GM12878 (cell line): ENCODE data around the gene TOM1L2. TPM values are rescaled to one million over a fixed set of nuclear protein-coding genes. Genes with fewer than 3 reads are reported as not detected.
A peak's percentile ranks its signal among the peaks of the same experiment; 100 is the strongest.

ENCODE experiments used
- ATAC-seq: fragments of 200-7000 bp; cut with Tn5 transposase; 3 replicates; pipeline ENCODE4 v1.9.1; 2020; ENCODE audit warnings: mild to moderate bottlenecking, moderate library complexity
- BruUV-seq: library from RNA; stranded (reverse); fragments of 400-500 nt; replicated peaks from 2 replicates; lab custom pipeline; 2021; lab: Mats Ljungman, UMichigan
- CTCF ChIA-PET: fragments of 300-600 bp; sonication (Branson Sonifier 250); formaldehyde crosslinking; extraction: SDS; loops from one replicate; lab custom pipeline; 2021; ENCODE audit warnings: inconsistent platforms; lab: Yijun Ruan, JAX
- POLR2A ChIA-PET: fragments of 350-600 bp; formaldehyde crosslinking; extraction: SDS; loops from one replicate; lab custom pipeline; 2021; ENCODE audit warnings: inconsistent platforms; lab: Charles Lee
- RAD21 ChIA-PET: fragments of 300-600 bp; sonication (Branson Sonifier 250); formaldehyde crosslinking; loops from one replicate; lab custom pipeline; 2023; ENCODE audit warnings: antibody characterized with exemption; ENCODE audit not compliant: unreplicated experiment; lab: Charles Lee
- SMC1A ChIA-PET: fragments of 300-600 bp; sonication (Branson Sonifier 250); formaldehyde crosslinking; loops from one replicate; lab custom pipeline; 2023; ENCODE audit not compliant: unreplicated experiment, uncharacterized antibody; lab: Charles Lee
- DNase-seq: peaks from one replicate; pipeline ENCODE4 v3.0.0-alpha.2; 2011; ENCODE audit warnings: low read depth, low spot score
- FAIRE-seq: peaks from 3 replicates; lab custom pipeline; 2011; peaks lifted over from hg19 to GRCh38; lab: Jason Lieb, UNC
- H2AFZ ChIP-seq: 2 replicates; pipeline ENCODE4 v1.6.0; 2011; ENCODE audit warnings: low read depth, low read length, control low read depth; ENCODE audit not compliant: control insufficient read depth
- H3K27ac ChIP-seq: 2 replicates; pipeline ENCODE4 v1.5.1; 2011; ENCODE audit warnings: control low read depth; ENCODE audit not compliant: control insufficient read depth, insufficient read depth
- H3K27me3 ChIP-seq, 2 experiments: replicated peaks in 1 of 2; 2 replicates each; pipeline versions ENCODE4 v1.6.0 to v1.6.1; 2011; ENCODE audit warnings: low read length in 1 of 2; ENCODE audit not compliant: control insufficient read depth in 2 of 2, insufficient read depth in 2 of 2
- H3K36me3 ChIP-seq, 2 experiments: 2 replicates each; pipeline ENCODE4 v1.5.1; 2011; ENCODE audit warnings: low read length in 1 of 2; ENCODE audit not compliant: control insufficient read depth in 2 of 2, insufficient read depth in 2 of 2
- H3K4me1 ChIP-seq: 2 replicates; pipeline ENCODE4 v1.6.1; 2011; ENCODE audit warnings: mild to moderate bottlenecking, low read length, moderate library complexity, mixed read lengths; ENCODE audit not compliant: control insufficient read depth, insufficient read depth
- H3K4me2 ChIP-seq: 2 replicates; pipeline ENCODE4 v1.6.0; 2011; ENCODE audit warnings: control low read depth; ENCODE audit not compliant: control insufficient read depth, insufficient read depth
- H3K4me3 ChIP-seq: fragments of 200-600 bp; sonication (generic); 2 replicates; pipeline ENCODE4 v1.5.1; 2016
- H3K79me2 ChIP-seq: 2 replicates; pipeline ENCODE4 v1.6.0; 2011; ENCODE audit warnings: low read length; ENCODE audit not compliant: control insufficient read depth, insufficient read depth
- H3K9ac ChIP-seq: 2 replicates; pipeline ENCODE4 v1.8.0; 2011; ENCODE audit warnings: low read length, control low read depth, mixed read lengths; ENCODE audit not compliant: control insufficient read depth, insufficient read depth
- H3K9me3 ChIP-seq: replicated peaks from 3 replicates; pipeline ENCODE4 v1.5.1; 2011; ENCODE audit warnings: mild to moderate bottlenecking, low read length; ENCODE audit not compliant: control insufficient read depth, insufficient read depth
- H4K20me1 ChIP-seq: 2 replicates; pipeline ENCODE4 v1.6.0; 2011; ENCODE audit not compliant: control insufficient read depth, insufficient read depth
- BACH1 ChIP-seq: fragments of 450-650 bp; IDR thresholded peaks from 2 replicates; pipeline ENCODE4 v1.6.1; 2017; ENCODE audit warnings: mild to moderate bottlenecking, borderline replicate concordance
- BCL3 ChIP-seq: IDR thresholded peaks from 2 replicates; pipeline ENCODE4 v1.6.1; 2011; ENCODE audit warnings: borderline replicate concordance, low read depth, mild to moderate bottlenecking, moderate library complexity, low read length; ENCODE audit not compliant: insufficient read depth, poor library complexity, severe bottlenecking
- EED ChIP-seq: sonication (generic); IDR thresholded peaks from 2 replicates; pipeline ENCODE4 v1.6.1; 2016; ENCODE audit warnings: antibody characterized with exemption, low read depth
- FOS ChIP-seq: IDR thresholded peaks from 3 replicates; pipeline ENCODE4 v1.6.1; 2011; ENCODE audit warnings: borderline replicate concordance; ENCODE audit not compliant: insufficient read length; ENCODE audit errors: extremely low read depth
- FOXK2 ChIP-seq: fragments of 450-650 bp; IDR thresholded peaks from 2 replicates; pipeline ENCODE4 v1.6.1; 2017; ENCODE audit warnings: mild to moderate bottlenecking, moderate library complexity
- LARP7 ChIP-seq: fragments of 450-650 bp; IDR thresholded peaks from 2 replicates; pipeline ENCODE4 v1.6.1; 2017; ENCODE audit warnings: mild to moderate bottlenecking
- MTA2 ChIP-seq: fragments of 450-650 bp; IDR thresholded peaks from 2 replicates; pipeline ENCODE4 v1.6.1; 2016; ENCODE audit warnings: low read depth, mild to moderate bottlenecking, moderate library complexity
- NR2F1 ChIP-seq: fragments of 450-650 bp; conservative IDR thresholded peaks from 2 replicates; pipeline ENCODE4 v1.6.1; 2017; ENCODE audit warnings: mild to moderate bottlenecking
- PML ChIP-seq: IDR thresholded peaks from 2 replicates; pipeline ENCODE4 v1.6.1; 2012; ENCODE audit warnings: low read length, inconsistent platforms
- RB1 ChIP-seq: fragments of 450-650 bp; formaldehyde crosslinking; IDR thresholded peaks from 2 replicates; pipeline ENCODE4 v1.6.1; 2017; ENCODE audit warnings: mild to moderate bottlenecking, borderline replicate concordance
- SIX5 ChIP-seq: IDR thresholded peaks from 2 replicates; pipeline ENCODE4 v1.6.1; 2011; ENCODE audit warnings: mild to moderate bottlenecking, low read depth, low read length, moderate library complexity; ENCODE audit not compliant: severe bottlenecking
- SUPT20H ChIP-seq: IDR thresholded peaks from 2 replicates; pipeline ENCODE4 v1.6.1; 2011; ENCODE audit warnings: low read depth, mild to moderate bottlenecking, low read length, moderate library complexity, borderline replicate concordance; ENCODE audit not compliant: control insufficient read depth
- ZBTB4 ChIP-seq: fragments of 450-650 bp; formaldehyde crosslinking; IDR thresholded peaks from 2 replicates; pipeline ENCODE4 v1.4.0; 2022; ENCODE audit warnings: mild to moderate bottlenecking, moderate library complexity
- ZNF592 ChIP-seq: fragments of 450-650 bp; IDR thresholded peaks from 2 replicates; pipeline ENCODE4 v1.6.1; 2017; ENCODE audit warnings: mild to moderate bottlenecking, moderate library complexity
- WGBS: methylation state at CpG from one replicate; pipeline ENCODE4 v1.1.6; 2016; ENCODE audit warnings: low lambda C conversion rate; ENCODE audit not compliant: insufficient replicate concordance, insufficient coverage; ENCODE audit errors: missing lambda C conversion rate; 5-methylcytosine and 5-hydroxymethylcytosine counted together
- in situ Hi-C: fragments of 300-500 bp; cut with MboI; formaldehyde crosslinking; loops from 9 replicates; pipeline ENCODE4 v1.14.3; 2018; ENCODE audit warnings: mixed read lengths
- intact Hi-C: fragments of 100-400 bp; cut with micrococcal nuclease; formaldehyde crosslinking; loops from one replicate; pipeline ENCODE4 v1.14.2; 2022; ENCODE audit not compliant: unreplicated experiment
- polyA plus RNA-seq, 11 experiments: library from polyadenylated mRNA; depleted of rRNA in 4 of 11; unstranded in 6 of 11; stranded (reverse) in 5 of 11; fragments of >200 nt; fragmentation: Nextera tagmentation in 4 of 11; fragmentation: Illumina TruSeq in 1 of 11; extraction: Ambion mirVana in 4 of 11; extraction: Trizol in 1 of 11; gene quantifications; 1 replicate in 1 of 11; 2 replicates in 10 of 11; pipeline versions ENCODE4 v1.2.1 to v1.2.3, GENCODE V29; 2011 to 2016; ENCODE audit warnings: inconsistent platforms in 2 of 11, missing spikeins in 2 of 11, low read depth in 1 of 11
- total RNA-seq, 4 experiments: library from RNA; depleted of rRNA in 3 of 4; stranded (reverse); fragments of >200 nt in 3 of 4; fragmentation: Illumina TruSeq in 1 of 4; extraction: Trizol in 1 of 4; gene quantifications; 2 replicates each; pipeline versions ENCODE4 v1.2.1 to v1.2.3, GENCODE V29; 2013 to 2021

TOM1L2 gene
- total and polyA plus RNA-seq, 10 of the 15 experiments (the other 5 are each of a cell fraction or from before 2014, with no cell fraction given), result 0.19 to 19.2 (median 8.1) TPM

GRCh38 chr17:17823433-17824118 lies 148.6 kb downstream of the TOM1L2 start:
- DNase-seq (no peak), FAIRE-seq (no peak), ATAC-seq (peak; percentile 84)
- intact Hi-C loops (loop anchor here (5.0 kb wide), 1 partner anchor 214 kb away; the partner anchor contains the start of genes ATPAF2 and GID4), in situ Hi-C loops (no loop called here)
- ChIA-PET CTCF (no interaction called here), RAD21 (interaction anchor here (0.6 to 9.0 kb wide), 4 partner anchors 12 to 142 kb away, joined by 3 to 105 read pairs (median 4); partner anchors contain the start of gene SREBF1), POLR2A (interaction anchor here (0.6 to 10.9 kb wide), 2 partner anchors 12 to 207 kb away, joined by 4 to 163 read pairs; partner anchors contain the start of gene SREBF1), SMC1A (interaction anchor here (0.6 to 4.4 kb wide), 4 partner anchors 10 to 13 kb away, joined by 3 to 46 read pairs (median 4); partner anchors contain the start of gene SREBF1)
- 5% methylated on average over 42 of the region's 69 CpGs for WGBS
- H3K27ac ChIP-seq, result peak overlapping the region; percentile 82
- no peaks in the 10 kb centered on the region for H3K9me3 ChIP-seq
- peaks cover 3 to 6% of the 10 kb centered on the region in 2 experiments; a peak in 3 of 4 replicates for H3K36me3 ChIP-seq
- no TSS peak for BruUV-seq
- no peaks in the 10 kb centered on the region for H3K27me3 ChIP-seq
- H3K4me1 ChIP-seq, result peaks cover 52% of the 10 kb centered on the region
- peak overlapping the region; percentile 61 for H3K9ac ChIP-seq
- no peaks in the 10 kb centered on the region; the same call in 1 of the 2 replicates for H3K79me2 ChIP-seq
- peak overlapping the region; percentile 71 for H2AFZ ChIP-seq
- peak overlapping the region; percentile 63 for H3K4me3 ChIP-seq
- H3K4me2 ChIP-seq, result peak overlapping the region; percentile 98
- no peaks in the 10 kb centered on the region; the same call in 1 of the 2 replicates for H4K20me1 ChIP-seq
- no peak for TF ChIP-seq SUPT20H
- no peak for TF ChIP-seq FOS
- peak; percentile 9; the same call in 1 of the 2 replicates for TF ChIP-seq BACH1
- no peak for TF ChIP-seq SIX5
- TF ChIP-seq BCL3, result no peak
- TF ChIP-seq FOXK2, result no peak
- TF ChIP-seq NR2F1, result peak; percentile 66; the same call in 1 of the 2 replicates
- no peak for TF ChIP-seq MTA2
- TF ChIP-seq ZBTB4, result no peak
- no peak for TF ChIP-seq ZNF592
- no peak; the same call in 1 of the 2 replicates for TF ChIP-seq RB1
- TF ChIP-seq PML, result no peak
- no peak for TF ChIP-seq EED
- no peak for TF ChIP-seq LARP7
